ENCODE measurements around the gene CD1B. TPM values are rescaled to one million over a fixed set of nuclear protein-coding genes. Genes with fewer than 3 reads are reported as not detected.
A peak's percentile ranks its signal among the peaks of the same experiment; 100 is the strongest.
"Not testable (repeated sequence)": the region's sequence is repeated elsewhere in the genome, so short reads cannot be mapped to it uniquely, and the experiment has no call there.

CD1B gene
- total RNA-seq, 2 donors from 2014 or later, result not detected

GRCh38 chr1:158283965-158284364 is 47.4 kb downstream of the CD1B start:
- peaks cover 4 to 7% of the 10 kb centered on the region in 2 donors for H3K9me3 Mint-ChIP-seq
- ATAC-seq (peak; percentile 43 to 67), DNase-seq (ENCODE audit: low spot score in 2 of 2) (no peak)
- peaks cover 10 to 18% of the 10 kb centered on the region in 2 donors for H3K36me3 Mint-ChIP-seq
- no peak overlapping the region for H3K27ac Mint-ChIP-seq

GRCh38 chr1:158282421-158282820 is 48.9 kb downstream of the CD1B start:
- H3K9me3 Mint-ChIP-seq; ATAC-seq; DNase-seq (ENCODE audit: low spot score in 2 of 2); H3K27ac Mint-ChIP-seq: not testable (repeated sequence)
- H3K36me3 Mint-ChIP-seq, result peaks cover 10 to 24% of the 10 kb centered on the region in 2 donors

Other genes starting within 250 kb of the CD1B start
- gene CD1D, start 150.6 kb downstream of the CD1B start, total RNA-seq, result not detected
- under 1 TPM in 1 of 2 donors, not detected in 1; 0.12 TPM for gene CD1A, start 77.1 kb downstream of the CD1B start, total RNA-seq
- gene CD1C, start 41.6 kb downstream of the CD1B start, total RNA-seq, result under 1 TPM; 0.23 to 0.46 TPM
- gene CD1E, start 22.4 kb upstream of the CD1B start, total RNA-seq, result not detected
- gene OR10T2, start 67.9 kb upstream of the CD1B start, total RNA-seq, result not detected
- gene OR10K2, start 94.7 kb upstream of the CD1B start, total RNA-seq, result not detected
- gene OR10K1, start 130.3 kb upstream of the CD1B start, total RNA-seq, result not detected
- not detected for gene OR10R2, start 140.7 kb upstream of the CD1B start, total RNA-seq
- gene OR6Y1, start 222.9 kb upstream of the CD1B start, total RNA-seq, result not detected
- not detected for gene OR6P1, start 239.0 kb upstream of the CD1B start, total RNA-seq
- gene OR10X1, start 248.4 kb upstream of the CD1B start, total RNA-seq, result not detected